Peyer's patch (tissue), 4 donors: ENCODE data around the gene LRCH3.

Experiments
- POLR2A ChIP-seq, 2 donors: fragments of 450-650 bp; IDR thresholded peaks; one replicate each; pipeline ENCODE4 v1.5.1; 2017; ENCODE audit warnings: antibody characterized with exemption in 2 of 2, mild to moderate bottlenecking in 2 of 2, moderate library complexity in 2 of 2
- TF ChIP-seq, protein P1 (sequence below), 6 experiments: fragments of 450-650 bp in 4 of 6; fragments of 200-600 bp in 2 of 6; sonication (generic) in 1 of 6; IDR thresholded peaks; one replicate each; pipeline ENCODE4 v1.5.1; 2017 to 2019; ENCODE audit warnings: antibody characterized with exemption in 6 of 6, mild to moderate bottlenecking in 3 of 6, moderate library complexity in 1 of 6

DNA sequence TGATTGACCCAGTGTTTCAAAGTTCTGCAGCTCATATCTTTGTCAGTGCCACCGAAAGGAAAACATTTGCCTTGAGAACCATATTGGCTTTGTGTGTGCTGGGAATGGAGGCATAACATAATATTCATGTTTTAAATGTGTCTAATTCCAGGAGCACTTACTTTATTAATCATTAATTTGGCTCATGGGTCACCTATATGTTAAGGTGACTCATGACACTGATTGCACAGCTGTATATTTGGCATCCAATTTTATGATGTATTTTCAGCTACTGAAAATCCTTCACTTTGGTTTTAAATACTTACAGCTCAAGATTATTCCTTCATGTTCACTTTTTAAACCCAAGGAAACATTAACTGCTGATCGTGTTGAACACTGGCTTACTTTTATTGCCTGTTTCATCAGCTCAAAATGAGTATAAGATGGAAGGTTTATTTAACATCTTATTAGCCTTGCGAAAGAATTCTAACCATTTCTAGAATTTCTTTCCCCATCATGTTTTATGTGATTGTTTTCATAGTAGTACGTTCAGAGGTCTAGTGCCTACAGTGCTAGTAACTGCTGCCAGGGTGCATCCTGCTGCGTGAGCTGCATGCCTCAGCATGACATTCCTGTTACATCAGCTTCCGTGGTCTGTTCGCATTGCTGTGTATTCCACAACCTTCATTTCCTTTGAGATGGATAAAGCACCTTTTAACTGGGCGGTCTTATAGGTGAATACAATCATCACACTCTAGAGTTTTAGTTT is 63.7 kb downstream of the LRCH3 start:
- TF ChIP-seq, protein P1, sequence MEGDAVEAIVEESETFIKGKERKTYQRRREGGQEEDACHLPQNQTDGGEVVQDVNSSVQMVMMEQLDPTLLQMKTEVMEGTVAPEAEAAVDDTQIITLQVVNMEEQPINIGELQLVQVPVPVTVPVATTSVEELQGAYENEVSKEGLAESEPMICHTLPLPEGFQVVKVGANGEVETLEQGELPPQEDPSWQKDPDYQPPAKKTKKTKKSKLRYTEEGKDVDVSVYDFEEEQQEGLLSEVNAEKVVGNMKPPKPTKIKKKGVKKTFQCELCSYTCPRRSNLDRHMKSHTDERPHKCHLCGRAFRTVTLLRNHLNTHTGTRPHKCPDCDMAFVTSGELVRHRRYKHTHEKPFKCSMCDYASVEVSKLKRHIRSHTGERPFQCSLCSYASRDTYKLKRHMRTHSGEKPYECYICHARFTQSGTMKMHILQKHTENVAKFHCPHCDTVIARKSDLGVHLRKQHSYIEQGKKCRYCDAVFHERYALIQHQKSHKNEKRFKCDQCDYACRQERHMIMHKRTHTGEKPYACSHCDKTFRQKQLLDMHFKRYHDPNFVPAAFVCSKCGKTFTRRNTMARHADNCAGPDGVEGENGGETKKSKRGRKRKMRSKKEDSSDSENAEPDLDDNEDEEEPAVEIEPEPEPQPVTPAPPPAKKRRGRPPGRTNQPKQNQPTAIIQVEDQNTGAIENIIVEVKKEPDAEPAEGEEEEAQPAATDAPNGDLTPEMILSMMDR (IDR thresholded peaks at IDR 0.05) = no peak
- TF ChIP-seq POLR2A (IDR thresholded peaks at IDR 0.05) = no peak
